GM19193 (cell line): ENCODE data around the gene PROM1.

ENCODE experiments used
- POLR2A ChIP-seq: IDR thresholded peaks from 4 replicates; pipeline ENCODE4 v1.6.1; 2011; ENCODE audit not compliant: insufficient read depth, insufficient read length; ENCODE audit errors: extremely low read depth

Gene PROM1

GRCh38 chr4:16085822-16086221 is 2.0 kb upstream of the PROM1 start:
- TF ChIP-seq POLR2A, result no peak

GRCh38 chr4:16082426-16083240 is 1.2 kb downstream of the PROM1 start:
- no peak for TF ChIP-seq POLR2A

GRCh38 chr4:16082041-16082425 is 1.8 kb downstream of the PROM1 start:
- no peak for TF ChIP-seq POLR2A

- no peak for TF ChIP-seq POLR2A
Observed at GRCh38 chr4:16079046-16079445, 4.8 kb downstream of the PROM1 start.

GRCh38 chr4:16078195-16078760 is 5.5 kb downstream of the PROM1 start:
- no peak for TF ChIP-seq POLR2A

GRCh38 chr4:16077786-16078185 is 6.0 kb downstream of the PROM1 start:
- no peak for TF ChIP-seq POLR2A

- no peak for TF ChIP-seq POLR2A
Observed at GRCh38 chr4:16075975-16076757, 7.7 kb downstream of the PROM1 start.

GRCh38 chr4:16075061-16075460 is 8.8 kb downstream of the PROM1 start:
- no peak for TF ChIP-seq POLR2A

- TF ChIP-seq POLR2A, result no peak
Observed at GRCh38 chr4:16072168-16072567, 11.7 kb downstream of the PROM1 start.

- TF ChIP-seq POLR2A, result no peak
Observed at GRCh38 chr4:16070203-16070602, 13.6 kb downstream of the PROM1 start.

GRCh38 chr4:16067515-16067914 is 16.3 kb downstream of the PROM1 start:
- TF ChIP-seq POLR2A, result no peak

- no peak for TF ChIP-seq POLR2A
Observed at GRCh38 chr4:16066586-16067128, 17.2 kb downstream of the PROM1 start.

GRCh38 chr4:16065066-16065465 is 18.8 kb downstream of the PROM1 start:
- TF ChIP-seq POLR2A, result no peak

GRCh38 chr4:16062601-16063000 is 21.2 kb downstream of the PROM1 start:
- TF ChIP-seq POLR2A, result no peak

- no peak for TF ChIP-seq POLR2A
Observed at GRCh38 chr4:16056681-16057385, 27.0 kb downstream of the PROM1 start.
